BJ (cell line): ENCODE measurements around the gene MTF1. TPM values are rescaled to one million over a fixed set of nuclear protein-coding genes. Genes with fewer than 3 reads are reported as not detected.

Experiments
- CTCF ChIA-PET: fragments of 350-600 bp; formaldehyde crosslinking; extraction: SDS; loops from one replicate; lab custom pipeline; 2021; ENCODE audit warnings: antibody characterized with exemption, inconsistent platforms; lab: Yijun Ruan, JAX
- POLR2A ChIA-PET: fragments of 300-600 bp; sonication (Branson Sonifier 250); formaldehyde crosslinking; extraction: SDS; loops from one replicate; lab custom pipeline; 2021; ENCODE audit warnings: antibody characterized with exemption; lab: Charles Lee
- DNase-seq: peaks from one replicate; pipeline ENCODE4 v3.0.0-alpha.2; 2011; ENCODE audit warnings: low read depth
- H3K27me3 ChIP-seq: 2 replicates; pipeline ENCODE4 v1.6.0; 2011; ENCODE audit warnings: low read length; ENCODE audit not compliant: control insufficient read depth, insufficient read depth
- H3K36me3 ChIP-seq: 2 replicates; pipeline ENCODE4 v1.5.1; 2011; ENCODE audit warnings: low read length; ENCODE audit not compliant: control insufficient read depth, insufficient read depth
- H3K4me3 ChIP-seq: 2 replicates; pipeline ENCODE4 v1.5.1; 2011; ENCODE audit warnings: low read depth, mild to moderate bottlenecking, control low read depth, low read length
- polyA plus RNA-seq: library from polyadenylated mRNA; depleted of rRNA; stranded (reverse); fragments of >200 nt; gene quantifications from 2 replicates; pipeline ENCODE4 v1.2.3, GENCODE V29; 2011
- TF ChIP-seq, protein P1 (sequence below): IDR thresholded peaks from 2 replicates; pipeline ENCODE4 v1.5.1; 2011; ENCODE audit warnings: low read depth, mild to moderate bottlenecking, control low read depth, inconsistent platforms, low read length, moderate library complexity; ENCODE audit not compliant: insufficient read depth

MTF1 gene
- polyA plus RNA-seq, 1 experiment = 6.9 TPM

DNA sequence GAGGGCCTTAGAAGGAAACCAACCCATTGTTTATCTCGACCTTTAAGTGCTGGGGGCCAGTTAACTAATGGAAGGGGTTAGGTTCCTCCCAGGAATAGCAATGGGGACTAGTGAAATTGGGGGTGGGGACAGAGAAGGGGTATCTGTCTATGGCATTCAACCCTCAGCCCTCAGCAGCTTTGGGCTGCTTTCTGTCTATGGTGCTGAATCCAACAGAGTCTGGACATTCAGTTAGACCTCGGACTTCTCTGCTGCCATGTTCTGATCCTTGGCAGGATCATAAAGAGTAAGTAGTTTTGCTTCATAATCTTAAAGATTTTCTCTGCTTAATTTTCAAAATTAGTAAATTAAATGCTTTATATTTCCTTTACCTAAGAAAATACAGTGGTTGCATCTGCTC lies 91.9 kb downstream of the MTF1 start:
- no peak for DNase-seq
- Histone ChIP-seq H3K4me3 (no peak overlapping the region), H3K27me3 (peaks cover 22% of the 10 kb centered on the region), H3K36me3 (no peaks in the 10 kb centered on the region)
- POLR2A ChIA-PET = no interaction called here
- CTCF ChIA-PET = no interaction called here
- TF ChIP-seq, protein P1, sequence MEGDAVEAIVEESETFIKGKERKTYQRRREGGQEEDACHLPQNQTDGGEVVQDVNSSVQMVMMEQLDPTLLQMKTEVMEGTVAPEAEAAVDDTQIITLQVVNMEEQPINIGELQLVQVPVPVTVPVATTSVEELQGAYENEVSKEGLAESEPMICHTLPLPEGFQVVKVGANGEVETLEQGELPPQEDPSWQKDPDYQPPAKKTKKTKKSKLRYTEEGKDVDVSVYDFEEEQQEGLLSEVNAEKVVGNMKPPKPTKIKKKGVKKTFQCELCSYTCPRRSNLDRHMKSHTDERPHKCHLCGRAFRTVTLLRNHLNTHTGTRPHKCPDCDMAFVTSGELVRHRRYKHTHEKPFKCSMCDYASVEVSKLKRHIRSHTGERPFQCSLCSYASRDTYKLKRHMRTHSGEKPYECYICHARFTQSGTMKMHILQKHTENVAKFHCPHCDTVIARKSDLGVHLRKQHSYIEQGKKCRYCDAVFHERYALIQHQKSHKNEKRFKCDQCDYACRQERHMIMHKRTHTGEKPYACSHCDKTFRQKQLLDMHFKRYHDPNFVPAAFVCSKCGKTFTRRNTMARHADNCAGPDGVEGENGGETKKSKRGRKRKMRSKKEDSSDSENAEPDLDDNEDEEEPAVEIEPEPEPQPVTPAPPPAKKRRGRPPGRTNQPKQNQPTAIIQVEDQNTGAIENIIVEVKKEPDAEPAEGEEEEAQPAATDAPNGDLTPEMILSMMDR = no peak

DNA sequence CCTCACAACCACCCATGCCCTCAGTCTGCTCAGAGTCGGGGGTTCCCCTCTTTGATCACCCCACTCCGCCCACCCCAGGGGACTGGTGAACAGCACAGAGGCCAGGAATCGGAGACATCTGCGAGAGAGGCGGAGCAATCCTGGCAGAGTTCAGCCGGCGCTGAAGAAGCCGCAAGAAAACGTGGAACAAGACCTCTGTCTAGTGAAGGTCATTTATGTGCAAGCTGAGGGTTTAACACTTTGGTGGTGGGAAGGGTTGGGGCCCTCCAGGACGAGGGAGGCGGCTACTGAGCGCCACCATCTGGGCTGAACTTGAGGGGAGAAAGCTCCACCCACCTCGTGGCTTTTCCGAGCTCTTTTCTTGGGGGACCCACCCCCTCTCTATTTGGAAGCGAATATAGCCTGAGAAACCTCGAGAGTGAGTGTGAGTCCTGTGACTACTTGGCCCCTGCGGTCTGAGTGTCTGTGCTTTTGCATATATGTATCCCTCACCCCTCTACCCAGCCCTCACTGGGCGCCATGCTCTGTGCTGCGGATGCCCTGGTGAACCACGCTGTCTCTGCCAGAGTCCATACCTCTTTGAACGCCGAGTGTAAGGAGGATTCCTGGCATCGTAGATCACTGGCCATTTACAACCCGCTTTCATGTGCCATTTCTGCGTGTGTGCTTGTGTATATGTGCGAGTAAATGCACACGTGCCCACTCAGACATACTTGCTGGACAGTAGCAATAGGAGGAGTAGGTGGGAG lies 93.3 kb downstream of the MTF1 start:
- CTCF ChIA-PET = no interaction called here
- H3K27me3 ChIP-seq = peaks cover 22% of the 10 kb centered on the region

DNA sequence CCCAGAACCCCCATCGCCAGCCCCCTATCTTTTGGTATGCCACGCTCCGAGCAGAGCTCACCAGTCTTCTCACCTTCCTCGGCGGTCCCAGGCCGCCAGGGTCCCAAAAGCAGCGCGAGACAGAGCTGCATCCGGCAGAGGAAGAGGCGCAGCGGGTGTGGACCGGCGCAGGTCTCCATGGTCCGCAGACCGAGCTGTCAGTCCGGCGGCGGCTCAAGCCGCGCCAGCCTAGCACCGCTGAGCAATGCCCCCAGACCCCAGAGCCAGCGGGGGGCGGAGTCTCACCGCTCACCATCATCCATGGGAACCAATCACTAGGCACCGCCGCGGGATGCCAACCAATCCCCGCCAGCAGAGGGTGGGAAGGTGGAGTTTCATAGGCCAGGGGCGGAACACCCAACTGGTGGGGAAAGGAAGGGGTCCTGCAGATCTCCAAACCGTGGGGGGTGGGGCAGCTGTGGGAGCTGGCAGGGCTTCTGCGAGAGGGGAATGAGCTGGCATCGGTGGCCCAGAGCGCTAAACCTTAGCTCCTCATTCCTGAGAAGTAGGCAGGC lies 94.4 kb downstream of the MTF1 start, which contains the start of gene EPHA10:
EPHA10 (minus strand) TSS at position 233 of the 554 bp plus-strand sequence; CDS start at position 179, 54 bp downstream.
- POLR2A ChIA-PET = no interaction called here
- TF ChIP-seq, protein P1 = no peak
- H3K36me3 ChIP-seq = no peaks in the 10 kb centered on the region
- CTCF ChIA-PET = interaction anchor here (0.6 kb wide), 1 partner anchor 795 kb away, joined by 4 read pairs; no protein-coding TSS in a partner anchor
- no peak within 1 kb of the TSS for H3K4me3 ChIP-seq
- peaks cover 22% of the 10 kb centered on the region for H3K27me3 ChIP-seq
- no peak for DNase-seq

More for the DNA sequence above, 93.3 kb downstream of the MTF1 start:
- no peaks in the 10 kb centered on the region for H3K36me3 ChIP-seq
- H3K4me3 ChIP-seq = no peak overlapping the region
- DNase-seq = no peak
- TF ChIP-seq, protein P1 = no peak
- POLR2A ChIA-PET = no interaction called here

DNA sequence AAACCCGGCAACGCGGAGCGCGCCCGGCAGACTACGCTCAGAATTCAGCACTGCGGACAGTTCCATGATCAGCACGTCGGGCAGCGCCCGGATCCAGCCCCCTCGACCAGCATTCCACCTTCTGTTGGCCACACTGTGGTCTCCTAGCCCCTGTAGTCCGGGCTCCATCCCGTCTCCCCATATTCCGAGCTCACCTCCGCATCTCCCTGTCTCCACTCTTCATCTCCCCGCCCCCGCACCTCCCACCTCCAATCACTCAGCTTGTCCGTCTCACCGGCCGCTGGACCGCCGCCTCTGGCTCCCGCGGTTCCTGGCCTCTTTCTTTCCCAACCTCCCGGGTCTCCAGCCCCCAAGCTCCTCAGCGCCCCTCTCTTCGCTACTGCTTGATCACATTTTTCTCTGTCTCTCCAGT lies 95.0 kb downstream of the MTF1 start:
- POLR2A ChIA-PET = no interaction called here
- H3K27me3 ChIP-seq = peaks cover 22% of the 10 kb centered on the region
- H3K36me3 ChIP-seq = no peaks in the 10 kb centered on the region
- TF ChIP-seq, protein P1 = no peak
- DNase-seq = no peak
- CTCF ChIA-PET = no interaction called here
- H3K4me3 ChIP-seq = no peak overlapping the region

DNA sequence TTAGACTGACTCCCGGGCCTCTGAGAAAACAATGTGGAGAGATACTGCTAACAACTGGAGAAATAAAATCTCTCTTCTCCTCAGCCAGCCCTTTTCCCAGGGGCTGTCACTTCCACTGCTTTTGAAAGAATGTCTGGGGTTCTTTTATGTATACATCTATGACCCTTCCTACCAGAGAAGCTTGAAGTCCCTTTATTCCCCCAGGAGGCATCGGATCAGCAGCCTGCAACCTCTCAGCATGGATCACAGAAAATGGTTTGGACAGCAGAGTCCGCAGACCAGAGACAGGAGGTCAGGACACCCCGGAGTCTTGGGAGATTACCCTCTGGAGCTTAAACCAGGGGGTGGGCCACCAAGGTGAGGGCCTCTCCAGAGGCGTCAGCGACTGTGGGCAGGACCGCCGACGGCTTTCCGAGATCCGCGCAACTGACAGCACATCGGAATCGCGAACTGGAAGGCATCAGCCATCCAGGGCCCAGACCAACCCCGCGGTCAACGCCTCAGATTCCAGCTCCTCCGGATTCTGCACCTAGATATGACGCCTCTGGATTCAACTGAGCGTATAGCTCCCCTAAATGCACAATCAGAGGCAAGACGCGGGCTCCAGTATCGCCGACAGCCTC lies 95.5 kb downstream of the MTF1 start:
- no peak for DNase-seq
- H3K27me3 ChIP-seq = peaks cover 22% of the 10 kb centered on the region
- no peaks in the 10 kb centered on the region for H3K36me3 ChIP-seq
- TF ChIP-seq, protein P1 = no peak
- ChIA-PET CTCF (no interaction called here), POLR2A (no interaction called here)
- H3K4me3 ChIP-seq = no peak overlapping the region
